IMR-90 (cell line): ENCODE measurements around the gene LNX1. TPM values are rescaled to one million over a fixed set of nuclear protein-coding genes. Genes with fewer than 3 reads are reported as not detected.

Experiments used
- ATAC-seq: fragments of 200-7000 bp; cut with Tn5 transposase; 2 replicates; pipeline ENCODE4 v1.9.1; 2020; ENCODE audit warnings: low read depth, mild to moderate bottlenecking, moderate library complexity
- BruUV-seq: library from RNA; stranded (reverse); fragments of 400-500 nt; replicated peaks from 2 replicates; lab custom pipeline; 2021; lab: Mats Ljungman, UMichigan
- CTCF ChIA-PET: fragments of 300-600 bp; formaldehyde crosslinking; extraction: SDS; loops from one replicate; lab custom pipeline; 2021; ENCODE audit warnings: antibody characterized with exemption; lab: Yijun Ruan, JAX
- POLR2A ChIA-PET: fragments of 300-600 bp; sonication (Branson Sonifier 250); formaldehyde crosslinking; loops from one replicate; lab custom pipeline; 2022; ENCODE audit warnings: antibody characterized with exemption; ENCODE audit not compliant: unreplicated experiment; lab: Charles Lee
- DNase-seq: peaks from one replicate; pipeline ENCODE4 v3.0.0; 2013
- H2AFZ ChIP-seq: replicated peaks from 2 replicates; pipeline ENCODE3; 2013; ENCODE audit warnings: low read length, mild to moderate bottlenecking; ENCODE audit not compliant: poor library complexity
- H2AK5ac ChIP-seq: 2 replicates; pipeline ENCODE4 v1.6.1; 2013; ENCODE audit warnings: low read depth, low read length, inconsistent platforms
- H2AK9ac ChIP-seq: replicated peaks from 2 replicates; pipeline ENCODE3; 2013; ENCODE audit warnings: mild to moderate bottlenecking, low read depth, low read length, moderate library complexity; ENCODE audit not compliant: poor library complexity
- H2BK120ac ChIP-seq: 2 replicates; pipeline ENCODE4 v1.6.1; 2013; ENCODE audit warnings: low read depth, low read length, inconsistent platforms
- H2BK15ac ChIP-seq: 3 replicates; pipeline ENCODE4 v1.6.1; 2013; ENCODE audit warnings: low read depth, low read length, inconsistent platforms
- H2BK20ac ChIP-seq: 2 replicates; pipeline ENCODE4 v1.6.1; 2013; ENCODE audit warnings: low read depth, mild to moderate bottlenecking, inconsistent platforms, low read length, moderate library complexity
- H2BK5ac ChIP-seq: 2 replicates; pipeline ENCODE4 v1.6.1; 2013; ENCODE audit warnings: mild to moderate bottlenecking, low read depth, low read length, inconsistent platforms; ENCODE audit not compliant: poor library complexity, severe bottlenecking
- H3K14ac ChIP-seq: replicated peaks from 2 replicates; pipeline ENCODE4 v1.6.1; 2013; ENCODE audit warnings: low read depth, low read length, inconsistent platforms
- H3K18ac ChIP-seq: 2 replicates; pipeline ENCODE4 v1.6.1; 2013; ENCODE audit warnings: low read depth, low read length, control low read depth
- H3K23ac ChIP-seq: 2 replicates; pipeline ENCODE4 v1.6.1; 2013; ENCODE audit warnings: low read depth, low read length, inconsistent platforms
- H3K27ac ChIP-seq: 2 replicates; pipeline ENCODE4 v1.5.1; 2013; ENCODE audit warnings: mild to moderate bottlenecking, control low read depth, low read length; ENCODE audit not compliant: insufficient read depth
- H3K27me3 ChIP-seq: 2 replicates; pipeline ENCODE4 v1.6.1; 2013; ENCODE audit warnings: low read length; ENCODE audit not compliant: control insufficient read depth, insufficient read depth
- H3K36me3 ChIP-seq: 2 replicates; pipeline ENCODE4 v1.6.1; 2013; ENCODE audit warnings: low read length, mixed read lengths; ENCODE audit not compliant: control insufficient read depth, insufficient read depth
- H3K4ac ChIP-seq: 2 replicates; pipeline ENCODE4 v1.6.1; 2013; ENCODE audit warnings: low read depth, low read length, inconsistent platforms
- H3K4me1 ChIP-seq: 2 replicates; pipeline ENCODE4 v1.6.1; 2013; ENCODE audit warnings: low read length, mixed read lengths; ENCODE audit not compliant: control insufficient read depth, insufficient read depth
- H3K4me2 ChIP-seq: 2 replicates; pipeline ENCODE4 v1.6.1; 2013; ENCODE audit warnings: low read depth, mild to moderate bottlenecking, control low read depth, low read length, moderate library complexity
- H3K4me3 ChIP-seq: 2 replicates; pipeline ENCODE4 v1.5.1; 2013; ENCODE audit warnings: low read depth, mild to moderate bottlenecking, control low read depth, low read length, moderate library complexity; ENCODE audit not compliant: insufficient read depth
- H3K56ac ChIP-seq: 2 replicates; pipeline ENCODE4 v1.6.1; 2013; ENCODE audit warnings: low read length, inconsistent platforms; ENCODE audit not compliant: insufficient read depth; ENCODE audit errors: extremely low read depth
- H3K79me1 ChIP-seq, 2 experiments: 2 replicates each; pipeline ENCODE4 v1.6.1; 2013; ENCODE audit warnings: low read length in 2 of 2, inconsistent platforms in 1 of 2, low read depth in 1 of 2
- H3K9ac ChIP-seq: 2 replicates; pipeline ENCODE4 v1.6.1; 2013; ENCODE audit warnings: low read depth, low read length, control low read depth
- H3K9me1 ChIP-seq: 2 replicates; pipeline ENCODE4 v1.6.1; 2013; ENCODE audit warnings: low read length, inconsistent platforms; ENCODE audit not compliant: insufficient read depth
- H3K9me3 ChIP-seq: 2 replicates; pipeline ENCODE4 v1.6.1; 2013; ENCODE audit warnings: low read length; ENCODE audit not compliant: control insufficient read depth, insufficient read depth
- H4K20me1 ChIP-seq: 2 replicates; pipeline ENCODE4 v1.6.1; 2013; ENCODE audit warnings: low read length, inconsistent platforms; ENCODE audit not compliant: insufficient read depth
- H4K5ac ChIP-seq: 2 replicates; pipeline ENCODE4 v1.6.1; 2013; ENCODE audit warnings: mild to moderate bottlenecking, low read depth, low read length, control low read depth
- H4K8ac ChIP-seq, 2 experiments: 2 replicates each; pipeline ENCODE4 v1.6.1; 2013; ENCODE audit warnings: low read depth in 2 of 2, low read length in 2 of 2, control low read depth in 1 of 2, inconsistent platforms in 1 of 2
- H4K91ac ChIP-seq: 2 replicates; pipeline ENCODE4 v1.6.1; 2013; ENCODE audit warnings: low read depth, low read length, inconsistent platforms; ENCODE audit not compliant: insufficient read depth
- CEBPB ChIP-seq: IDR thresholded peaks from 2 replicates; pipeline ENCODE4 v1.6.1; 2012; ENCODE audit warnings: low read depth, low read length, improper control_type of control experiment
- MXI1 ChIP-seq: IDR thresholded peaks from 2 replicates; pipeline ENCODE4 v1.6.1; 2012; ENCODE audit warnings: low read depth, mild to moderate bottlenecking, low read length, moderate library complexity, borderline replicate concordance
- WGBS, 2 experiments: methylation state at CpG; one replicate each; pipeline versions ENCODE4 v1.1.5 to v1.1.7; 2013; ENCODE audit warnings: missing lambda C conversion rate in 2 of 2; ENCODE audit not compliant: insufficient read length in 1 of 2; ENCODE audit errors: extremely low coverage in 2 of 2; 5-methylcytosine and 5-hydroxymethylcytosine counted together
- dilution Hi-C: fragments of 300-500 bp; cut with HindIII; formaldehyde crosslinking; loops from one replicate; pipeline ENCODE4 v1.14.3; 2018; ENCODE audit warnings: low sequenced_read_pairs; ENCODE audit not compliant: unreplicated experiment
- in situ Hi-C: fragments of 300-500 bp; cut with MboI; formaldehyde crosslinking; loops from 3 replicates; pipeline ENCODE4 v1.14.3; 2019; ENCODE audit warnings: low sequenced_read_pairs, inconsistent platforms, mixed read lengths
- intact Hi-C: fragments of 100-400 bp; cut with micrococcal nuclease; formaldehyde crosslinking; loops from 2 replicates; pipeline ENCODE4 v1.10.0; 2022
- polyA plus RNA-seq, 3 experiments: library from polyadenylated mRNA; depleted of rRNA; stranded (reverse); fragments of >200 nt; gene quantifications; 2 replicates each; pipeline ENCODE4 v1.2.3, GENCODE V29; 2012; ENCODE audit warnings: low replicate concordance in 1 of 3
- total RNA-seq: library from RNA; depleted of rRNA; stranded (reverse); fragments of >200 nt; gene quantifications from 2 replicates; pipeline ENCODE4 v1.2.3, GENCODE V29; 2012

The LNX1 gene
- total and polyA plus RNA-seq, 2 of the 4 experiments (the other 2 are of a cell fraction): 0.15 to 0.36 TPM

- no peaks in the 10 kb centered on the region for H4K20me1 ChIP-seq
- no peak overlapping the region for H4K8ac ChIP-seq
- in situ Hi-C loops (no loop called here), dilution Hi-C loops (no loop called here), intact Hi-C loops (no loop called here)
- no peak overlapping the region for H3K23ac ChIP-seq
- no peaks in the 10 kb centered on the region for H3K27me3 ChIP-seq
- no peak overlapping the region for H3K9ac ChIP-seq
- no peak overlapping the region for H3K56ac ChIP-seq
- no peak for ATAC-seq
- no peak overlapping the region for H2BK20ac ChIP-seq
- DNase-seq: no peak
- H3K36me3 ChIP-seq: no peaks in the 10 kb centered on the region
- H3K4me3 ChIP-seq: no peak overlapping the region
- H3K14ac ChIP-seq: no peak overlapping the region
- H2BK5ac ChIP-seq: no peak overlapping the region
- POLR2A ChIA-PET: no interaction called here
- H4K91ac ChIP-seq: no peak overlapping the region
- BruUV-seq: no TSS peak
- no peaks in the 10 kb centered on the region for H3K9me3 ChIP-seq
- H2BK15ac ChIP-seq: no peak overlapping the region
- no peak overlapping the region for H2BK120ac ChIP-seq
- no peak overlapping the region for H2AFZ ChIP-seq
- H3K18ac ChIP-seq: no peak overlapping the region
- CTCF ChIA-PET: no interaction called here
- H3K27ac ChIP-seq: no peak overlapping the region
- H3K4ac ChIP-seq: no peak overlapping the region
- H2AK9ac ChIP-seq: no peak overlapping the region
- H2AK5ac ChIP-seq: peak overlapping the region; percentile 2; the same call in 1 of the 2 replicates
- no peak overlapping the region for H4K5ac ChIP-seq
- H3K4me1 ChIP-seq: peaks cover 3% of the 10 kb centered on the region
- H3K79me1 ChIP-seq: no peaks in the 10 kb centered on the region
- no peak overlapping the region for H3K4me2 ChIP-seq
- H3K9me1 ChIP-seq: no peaks in the 10 kb centered on the region; the same call in 1 of the 2 replicates
- no CpG with 5 or more reads among the region's 2 CpGs for WGBS, 2 experiments
- TF ChIP-seq MXI1 (no peak), CEBPB (peak; percentile 43)
Measured at GRCh38 chr4:53625888-53626287, 34.6 kb upstream of the LNX1 start.
